Skin epidermis (tissue), 12 donors: ENCODE data around the gene RUFY1.

Experiments
- H3K27ac ChIP-seq, 21 experiments: fragments of 200-600 bp; sonication (generic) in 11 of 21; one replicate each; pipeline ENCODE4 v1.5.0; 2020; ENCODE audit warnings: mild to moderate bottlenecking in 3 of 21, inconsistent platforms in 2 of 21, moderate library complexity in 2 of 21
- H3K4me3 ChIP-seq, 7 experiments: fragments of 200-600 bp; sonication (generic) in 2 of 7; one replicate each; pipeline ENCODE4 v1.5.0; 2020; ENCODE audit warnings: inconsistent platforms in 2 of 7, mild to moderate bottlenecking in 2 of 7, moderate library complexity in 1 of 7

RUFY1 gene

DNA sequence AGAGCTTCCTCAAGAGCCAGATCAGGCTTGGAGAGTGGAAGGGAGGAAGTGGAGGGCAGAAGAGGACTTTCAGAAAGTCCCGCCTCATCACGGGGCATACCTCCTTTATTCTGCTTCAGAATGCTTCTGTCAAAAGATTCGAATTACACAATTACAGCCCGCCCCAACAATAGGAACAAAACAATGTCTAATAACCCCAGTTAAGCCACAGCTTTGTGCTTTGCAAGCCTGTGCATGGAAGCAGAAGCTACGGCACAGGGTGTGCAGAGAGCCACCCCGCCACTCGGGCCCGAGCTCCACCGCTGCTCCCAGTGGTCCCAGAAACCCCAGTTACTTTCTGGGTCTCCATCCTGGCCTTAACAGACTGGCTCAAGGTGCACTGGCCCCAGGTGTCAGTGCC lies 49.6 kb downstream of the RUFY1 start:
- Histone ChIP-seq H3K4me3 (no peak overlapping the region), H3K27ac (no peak overlapping the region)

DNA sequence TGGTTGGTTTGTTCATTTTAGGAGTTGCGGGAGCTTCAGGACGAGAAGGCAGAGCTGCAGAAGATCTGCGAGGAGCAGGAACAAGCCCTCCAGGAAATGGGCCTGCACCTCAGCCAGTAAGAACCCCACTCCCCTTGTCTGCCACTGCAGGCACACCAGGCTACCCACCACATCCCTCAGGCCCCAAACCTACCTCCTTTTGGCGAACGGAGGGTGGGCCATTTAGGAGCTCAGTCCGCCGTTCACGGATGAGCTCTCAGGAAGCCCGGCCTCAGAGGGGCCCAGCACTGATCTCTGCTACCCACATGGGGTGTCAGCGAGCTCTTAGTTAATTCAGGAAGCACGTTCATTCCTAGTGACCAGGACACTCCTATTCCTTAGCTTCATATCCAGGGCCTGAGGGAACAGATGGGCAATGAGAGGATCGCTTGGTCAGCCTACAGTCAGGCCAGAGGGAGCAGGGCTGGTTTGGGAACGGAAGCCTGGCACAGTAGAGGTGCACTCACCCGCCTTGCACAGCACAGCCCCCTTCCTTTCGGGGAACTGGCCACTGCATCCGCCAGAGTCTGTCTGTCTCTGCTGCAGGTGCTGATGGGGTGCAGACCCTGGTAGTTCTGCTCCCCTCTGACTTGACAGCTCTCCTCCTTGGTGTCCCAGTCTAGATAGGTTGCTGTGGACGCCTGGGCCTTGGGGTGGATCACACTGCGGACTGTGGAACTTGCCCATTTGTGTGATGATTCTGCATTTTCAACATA lies 51.7 kb downstream of the RUFY1 start:
- H3K4me3 ChIP-seq, result no peak overlapping the region
- H3K27ac ChIP-seq, result no peak overlapping the region

DNA sequence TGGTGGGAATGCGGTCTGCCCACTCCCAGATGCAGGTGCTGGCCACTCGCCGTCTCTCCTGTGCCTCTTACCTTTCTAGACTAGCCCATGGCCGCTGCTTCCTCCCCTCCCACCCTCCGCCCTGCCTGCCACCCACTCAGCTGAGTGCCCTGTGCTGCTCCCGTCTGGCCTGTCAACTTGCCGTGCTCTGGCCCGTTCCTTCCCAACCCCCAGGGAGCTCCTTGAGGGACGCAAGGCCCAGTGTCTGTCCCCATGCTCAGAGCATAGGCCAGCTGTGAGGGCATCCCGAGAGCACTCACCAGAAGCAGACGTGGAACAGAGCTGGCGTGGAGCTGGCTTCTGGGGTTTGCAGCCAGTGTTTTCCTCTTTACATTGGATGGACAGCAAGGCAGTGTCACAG lies 53.0 kb downstream of the RUFY1 start:
- no peak overlapping the region for H3K27ac ChIP-seq
- no peak overlapping the region for H3K4me3 ChIP-seq

GRCh38 chr5:179605026-179605833 lies 54.9 kb downstream of the RUFY1 start:
- H3K4me3 ChIP-seq, result no peak overlapping the region
- peak overlapping the region in 2 of 21 experiments; percentile 14 to 50 for H3K27ac ChIP-seq

DNA sequence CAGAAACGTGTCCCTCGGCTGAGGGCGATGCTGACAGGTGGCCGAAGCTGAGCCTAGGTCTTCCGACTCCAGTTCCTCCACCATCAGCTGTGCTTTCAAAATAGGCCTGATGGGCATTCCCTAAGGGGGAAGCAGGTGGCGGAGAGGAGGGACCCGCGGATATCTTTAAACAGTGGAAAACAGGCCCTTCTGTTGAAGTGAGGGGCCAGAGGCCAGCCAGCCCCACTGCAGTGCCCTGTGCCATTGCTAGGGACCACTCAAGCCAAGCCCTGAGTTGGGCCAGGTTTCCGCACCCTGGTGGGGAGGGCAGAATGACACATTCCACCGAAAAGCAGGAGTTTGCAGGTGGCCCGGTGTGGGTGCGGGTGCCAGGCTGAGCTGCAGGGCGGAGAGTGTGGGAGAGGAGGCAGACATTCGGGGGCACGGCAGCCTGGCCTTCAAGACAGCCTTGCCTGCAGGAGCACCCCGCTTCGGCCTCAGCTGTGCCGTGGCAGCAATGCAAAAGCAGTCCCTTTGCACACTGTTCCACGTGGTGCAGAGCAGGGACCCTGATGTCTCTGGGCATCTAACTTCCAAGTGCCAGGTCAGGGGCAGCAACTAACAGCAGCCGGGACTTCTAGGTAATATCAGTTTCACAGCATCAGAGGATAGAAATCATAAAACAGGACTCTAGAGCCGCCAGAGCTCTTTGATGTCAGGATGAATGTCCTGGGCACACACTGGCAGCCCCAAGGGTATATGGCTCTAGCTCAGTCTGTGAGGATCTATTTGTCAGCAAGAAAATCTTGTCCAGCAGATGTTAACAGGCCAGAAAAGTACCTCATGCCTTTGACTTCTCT lies 55.9 kb downstream of the RUFY1 start:
- H3K27ac ChIP-seq, result peak overlapping the region in 3 of 21 experiments; percentile 33 to 52 (median 50)

DNA sequence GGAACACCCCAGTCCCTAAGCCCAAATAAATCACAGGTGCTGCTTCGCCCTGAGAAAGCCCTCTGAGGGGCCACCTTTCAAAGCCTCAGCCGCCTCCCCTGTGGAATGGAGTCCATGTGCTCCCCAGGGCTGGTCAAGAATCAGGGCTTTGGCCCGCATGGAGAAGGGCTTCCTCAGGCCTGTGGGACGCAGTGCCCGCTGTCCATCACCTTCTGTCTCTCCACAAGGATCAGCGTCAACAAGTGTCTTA lies 56.5 kb downstream of the RUFY1 start:
- peak overlapping the region in 1 of 21 experiments; percentile 52 for H3K27ac ChIP-seq
- H3K4me3 ChIP-seq, result no peak overlapping the region

More for the DNA sequence above, 55.9 kb downstream of the RUFY1 start:
- H3K4me3 ChIP-seq, result no peak overlapping the region

DNA sequence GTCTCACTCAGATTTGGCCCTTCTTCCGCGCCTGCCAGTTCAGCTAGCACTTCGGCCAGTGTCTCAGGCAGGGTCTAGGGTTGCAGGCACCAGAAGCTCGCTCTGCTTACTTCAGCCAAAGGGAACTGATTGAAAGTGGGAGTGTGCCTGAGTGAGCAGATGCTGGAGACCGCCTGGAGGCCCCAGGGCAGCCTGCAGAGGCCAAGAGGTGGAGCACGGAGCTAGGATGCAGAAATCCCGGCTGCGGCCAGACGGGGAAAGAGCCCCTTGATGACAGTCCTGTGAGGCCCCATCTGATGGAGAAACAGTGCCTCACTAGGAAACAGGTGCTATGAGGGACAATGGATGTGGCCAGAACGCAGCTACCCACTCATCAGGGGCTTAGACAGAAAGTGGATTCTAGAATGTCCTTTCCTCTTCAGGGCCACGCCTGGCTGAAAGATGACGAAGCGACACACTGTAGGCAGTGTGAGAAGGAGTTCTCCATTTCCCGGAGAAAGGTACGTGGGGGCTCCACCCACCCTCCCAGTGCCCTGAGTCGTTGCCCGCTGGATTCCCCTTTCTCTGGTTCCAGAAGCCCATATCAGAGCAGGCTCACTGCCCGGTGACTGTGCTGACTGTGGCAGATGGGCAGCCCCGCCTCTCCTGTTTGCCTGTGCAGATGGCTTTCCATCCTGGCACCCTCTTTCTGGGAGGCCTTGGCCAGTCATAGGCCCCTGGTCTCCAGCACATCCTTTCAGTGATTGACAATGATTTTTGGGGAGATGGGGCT lies 57.0 kb downstream of the RUFY1 start:
- no peak overlapping the region for H3K4me3 ChIP-seq
- peak overlapping the region in 4 of 21 experiments; percentile 5 to 52 (median 48) for H3K27ac ChIP-seq

- no peak overlapping the region for H3K4me3 ChIP-seq
These were observed 57.8 kb downstream of the RUFY1 start for GRCh38 chr5:179608131-179608581.

GRCh38 chr5:179609834-179610108 lies 59.4 kb downstream of the RUFY1 start:
- H3K27ac ChIP-seq, result no peak overlapping the region

More at GRCh38 chr5:179608131-179608581, 57.8 kb downstream of the RUFY1 start:
- H3K27ac ChIP-seq, result peak overlapping the region in 4 of 21 experiments; percentile 5 to 52 (median 32)

DNA sequence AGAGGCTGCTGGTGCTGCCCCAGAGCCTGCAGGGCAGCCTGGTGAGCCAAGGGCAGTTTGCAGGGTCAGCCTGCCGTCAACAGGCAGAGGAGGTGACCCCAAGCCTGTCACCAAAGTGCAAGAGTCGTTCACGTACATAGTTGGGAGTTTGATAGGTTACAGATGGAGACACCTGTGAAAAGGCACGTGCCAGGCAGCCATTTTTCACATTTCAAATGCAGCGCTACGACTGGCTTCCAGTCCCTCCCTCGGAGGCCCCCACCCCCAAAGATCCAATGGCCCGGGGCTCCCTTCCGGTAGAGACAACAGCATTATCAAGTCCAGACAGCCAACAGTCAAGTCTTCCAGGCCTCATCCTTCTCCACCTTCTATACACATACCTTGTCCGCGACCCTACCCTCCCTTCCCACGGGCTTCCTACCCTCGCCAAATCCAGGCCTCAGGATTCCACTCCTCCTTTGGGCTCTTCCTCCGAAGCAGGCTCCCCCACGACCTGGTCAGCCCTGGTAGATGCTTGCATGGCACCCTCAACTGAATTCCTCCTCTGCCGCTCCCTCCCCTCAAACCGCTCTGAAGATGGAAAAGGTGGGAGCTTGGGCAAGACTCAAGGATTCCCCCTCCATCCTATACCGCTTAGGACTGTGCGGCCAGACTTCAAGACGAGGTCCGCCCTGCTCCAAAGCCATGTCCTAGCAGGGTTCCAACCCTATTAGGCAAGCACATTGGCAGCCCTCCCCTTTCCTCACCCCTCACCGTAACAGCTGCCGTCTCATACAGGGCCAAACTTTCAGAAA lies 60.0 kb downstream of the RUFY1 start:
- H3K27ac ChIP-seq, result no peak overlapping the region
- no peak overlapping the region for H3K4me3 ChIP-seq

More at GRCh38 chr5:179609834-179610108, 59.4 kb downstream of the RUFY1 start:
- no peak overlapping the region for H3K4me3 ChIP-seq

DNA sequence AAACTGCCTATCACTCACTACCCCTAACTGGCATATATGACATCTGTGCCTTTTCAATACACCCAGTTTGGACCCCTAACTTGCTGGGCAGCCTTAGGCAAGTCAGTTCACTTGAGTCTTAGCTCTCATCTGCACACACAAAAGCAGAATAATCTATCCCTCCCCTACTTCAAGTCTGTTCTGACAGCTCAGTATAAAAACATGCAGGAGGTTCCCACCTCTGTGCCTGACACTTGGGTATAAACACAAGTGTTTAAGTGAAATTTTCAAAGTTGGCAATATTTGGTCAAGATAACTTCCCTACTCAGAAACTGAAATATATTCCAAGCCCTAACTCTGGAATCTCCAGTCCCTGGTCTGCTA lies 60.5 kb downstream of the RUFY1 start:
- no peak overlapping the region for H3K27ac ChIP-seq
- H3K4me3 ChIP-seq, result no peak overlapping the region

GRCh38 chr5:179612577-179613459 lies 62.5 kb downstream of the RUFY1 start:
- H3K27ac ChIP-seq, result no peak overlapping the region
- H3K4me3 ChIP-seq, result no peak overlapping the region

DNA sequence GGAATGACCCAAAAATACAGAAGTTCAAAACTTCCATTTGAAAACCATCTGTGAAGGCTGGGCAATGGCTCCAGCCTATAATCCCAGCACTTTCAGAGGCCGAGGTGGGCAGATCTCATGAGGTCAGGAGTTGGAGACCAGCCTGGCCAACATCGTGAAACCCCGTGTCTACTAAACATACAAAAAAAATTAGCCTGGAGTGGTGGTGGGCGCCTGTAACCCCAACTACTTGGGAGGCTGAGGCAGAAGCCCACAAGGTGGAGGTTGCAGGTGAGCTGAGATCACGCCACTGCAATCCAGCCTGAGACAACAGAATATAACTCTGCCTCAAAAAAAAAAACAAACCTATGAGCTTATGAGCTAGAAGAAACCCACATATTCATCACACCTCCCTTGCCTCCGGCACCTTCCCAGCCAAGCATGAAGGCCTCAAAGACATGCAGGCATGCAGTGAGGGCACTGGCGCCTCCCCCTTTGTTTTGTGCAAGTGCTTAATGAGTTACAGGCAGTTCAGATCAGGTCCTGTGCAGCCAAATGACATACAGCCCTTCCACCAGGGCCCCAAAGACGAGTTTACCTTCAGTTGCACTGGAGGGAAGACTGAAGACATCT lies 63.2 kb downstream of the RUFY1 start:
- H3K27ac ChIP-seq, result no peak overlapping the region
- no peak overlapping the region for H3K4me3 ChIP-seq

GRCh38 chr5:179614745-179615144 lies 64.4 kb downstream of the RUFY1 start:
- H3K27ac ChIP-seq, result no peak overlapping the region
- H3K4me3 ChIP-seq, result no peak overlapping the region

DNA sequence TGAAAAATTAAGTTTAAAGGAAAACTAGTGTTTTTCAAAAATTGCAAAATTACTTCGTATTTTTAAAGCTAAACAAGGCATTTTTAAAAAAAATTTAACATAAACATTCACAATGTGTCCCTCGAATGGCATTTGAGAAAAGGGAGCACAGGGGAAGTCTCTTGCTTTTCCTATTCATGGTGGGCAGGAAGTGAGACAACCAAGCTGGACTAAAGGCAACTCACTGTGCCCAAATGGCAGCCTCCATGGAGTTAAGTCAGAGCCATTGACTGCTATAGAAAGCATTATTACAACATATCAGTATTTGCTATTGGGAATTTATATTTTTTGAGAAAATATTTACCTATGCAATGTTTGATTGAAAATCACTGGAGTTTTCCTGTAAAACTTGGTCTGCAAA lies 64.8 kb downstream of the RUFY1 start:
- Histone ChIP-seq H3K27ac (no peak overlapping the region), H3K4me3 (no peak overlapping the region)

GRCh38 chr5:179616002-179616594 lies 65.7 kb downstream of the RUFY1 start:
- no peak overlapping the region for H3K27ac ChIP-seq

DNA sequence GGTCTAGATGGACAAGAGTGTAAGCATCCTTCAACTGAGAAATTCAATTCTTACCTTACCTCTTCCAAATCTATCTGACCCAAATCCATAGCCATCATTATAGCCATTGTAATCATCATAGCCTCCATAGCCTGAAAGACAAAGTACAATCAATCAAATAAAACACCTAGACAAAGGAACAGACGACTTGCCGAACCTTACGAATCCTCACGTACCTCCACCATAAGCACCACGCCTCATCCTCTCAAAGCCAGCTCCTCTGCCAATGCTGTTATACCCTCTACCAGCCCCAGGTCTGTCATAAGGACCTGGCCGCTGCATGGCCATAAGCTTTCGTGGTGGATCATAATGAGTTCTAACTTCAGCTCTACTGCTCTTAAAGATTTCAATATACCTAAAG lies 67.6 kb downstream of the RUFY1 start:
- H3K4me3 ChIP-seq, result no peak overlapping the region
- H3K27ac ChIP-seq, result no peak overlapping the region

More at GRCh38 chr5:179616002-179616594, 65.7 kb downstream of the RUFY1 start:
- H3K4me3 ChIP-seq, result no peak overlapping the region
